ENCODE data around the gene PNPLA7. TPM values are rescaled to one million over a fixed set of nuclear protein-coding genes. Genes with fewer than 3 reads are reported as not detected.

Gene PNPLA7
- total RNA-seq, 4 donors from 2014 or later: 13.0 to 34.3 (median 29.2) TPM

DNA sequence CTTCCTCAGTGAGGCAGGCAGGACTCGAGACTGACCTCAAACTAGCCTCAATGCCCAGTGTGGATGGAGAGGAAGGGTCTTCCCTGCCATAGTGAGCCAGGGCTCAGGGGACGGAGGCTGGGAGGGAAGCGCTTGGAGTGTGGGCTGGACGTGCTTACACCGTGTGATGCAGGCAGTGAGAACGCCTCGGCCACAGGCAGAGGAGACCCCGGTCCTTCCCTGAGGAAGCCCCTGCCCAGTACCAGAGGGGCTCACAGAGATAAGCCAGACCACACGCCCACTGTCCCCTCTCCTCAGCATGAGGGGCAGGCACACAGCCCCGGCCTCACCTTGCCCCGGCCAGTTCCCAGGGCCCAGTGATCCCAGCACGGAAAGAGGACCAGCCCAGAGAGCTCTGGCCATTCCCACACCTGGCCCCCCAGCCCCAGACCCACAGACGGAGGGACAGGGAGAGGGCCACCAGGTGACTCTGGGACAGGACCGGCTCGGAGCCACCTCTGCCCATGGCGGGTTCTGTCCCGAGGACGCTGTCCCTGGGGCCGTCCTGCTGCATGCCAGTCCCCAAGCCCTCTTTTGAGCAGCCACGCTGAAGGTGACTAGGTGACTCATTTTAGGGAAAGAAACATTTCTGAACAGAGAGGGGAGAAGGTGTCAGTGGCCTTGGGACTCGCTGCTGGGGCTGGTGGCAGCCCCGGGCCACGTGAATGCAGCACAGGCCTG lies 85.0 kb downstream of the PNPLA7 start:
- TF ChIP-seq, protein P1, sequence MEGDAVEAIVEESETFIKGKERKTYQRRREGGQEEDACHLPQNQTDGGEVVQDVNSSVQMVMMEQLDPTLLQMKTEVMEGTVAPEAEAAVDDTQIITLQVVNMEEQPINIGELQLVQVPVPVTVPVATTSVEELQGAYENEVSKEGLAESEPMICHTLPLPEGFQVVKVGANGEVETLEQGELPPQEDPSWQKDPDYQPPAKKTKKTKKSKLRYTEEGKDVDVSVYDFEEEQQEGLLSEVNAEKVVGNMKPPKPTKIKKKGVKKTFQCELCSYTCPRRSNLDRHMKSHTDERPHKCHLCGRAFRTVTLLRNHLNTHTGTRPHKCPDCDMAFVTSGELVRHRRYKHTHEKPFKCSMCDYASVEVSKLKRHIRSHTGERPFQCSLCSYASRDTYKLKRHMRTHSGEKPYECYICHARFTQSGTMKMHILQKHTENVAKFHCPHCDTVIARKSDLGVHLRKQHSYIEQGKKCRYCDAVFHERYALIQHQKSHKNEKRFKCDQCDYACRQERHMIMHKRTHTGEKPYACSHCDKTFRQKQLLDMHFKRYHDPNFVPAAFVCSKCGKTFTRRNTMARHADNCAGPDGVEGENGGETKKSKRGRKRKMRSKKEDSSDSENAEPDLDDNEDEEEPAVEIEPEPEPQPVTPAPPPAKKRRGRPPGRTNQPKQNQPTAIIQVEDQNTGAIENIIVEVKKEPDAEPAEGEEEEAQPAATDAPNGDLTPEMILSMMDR (IDR thresholded peaks at IDR 0.05; ENCODE audit: low read depth): no peak

DNA sequence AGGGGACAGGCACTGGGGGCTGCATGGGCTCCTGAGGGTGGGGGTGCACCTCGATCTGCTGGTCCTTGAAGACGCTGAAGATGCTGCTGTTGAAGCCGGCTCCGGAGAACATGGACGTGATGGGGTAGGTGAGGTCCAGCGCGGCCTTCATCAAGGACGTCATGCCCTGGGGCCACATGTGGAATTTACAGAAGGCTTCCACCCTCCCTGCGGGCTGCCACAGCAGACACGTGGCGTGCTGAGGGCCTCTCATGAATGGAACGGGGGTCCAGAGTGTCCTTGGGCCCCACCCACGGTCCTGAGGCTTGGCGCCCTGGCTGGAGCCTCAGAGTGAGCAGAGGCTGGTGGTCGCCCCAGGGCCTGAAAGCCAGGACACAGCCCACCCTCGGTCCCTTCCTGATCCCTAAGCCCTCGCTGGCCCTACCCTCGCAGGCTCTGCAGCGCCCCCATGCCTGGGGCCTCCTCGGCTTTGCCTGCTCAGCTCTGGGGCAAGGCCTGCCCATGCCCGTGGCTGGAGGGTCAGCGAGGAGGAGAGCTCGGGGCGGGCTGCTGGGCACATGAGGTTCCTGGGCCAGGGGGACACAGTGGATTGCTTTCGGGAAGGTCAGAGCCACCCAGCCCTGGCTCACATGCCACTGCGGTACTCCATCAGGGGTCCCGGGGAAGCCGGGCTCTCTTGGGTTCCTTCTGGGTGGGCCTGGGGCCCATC lies 85.8 kb downstream of the PNPLA7 start:
- TF ChIP-seq, protein P1 (IDR thresholded peaks at IDR 0.05; ENCODE audit: low read depth): no peak

DNA sequence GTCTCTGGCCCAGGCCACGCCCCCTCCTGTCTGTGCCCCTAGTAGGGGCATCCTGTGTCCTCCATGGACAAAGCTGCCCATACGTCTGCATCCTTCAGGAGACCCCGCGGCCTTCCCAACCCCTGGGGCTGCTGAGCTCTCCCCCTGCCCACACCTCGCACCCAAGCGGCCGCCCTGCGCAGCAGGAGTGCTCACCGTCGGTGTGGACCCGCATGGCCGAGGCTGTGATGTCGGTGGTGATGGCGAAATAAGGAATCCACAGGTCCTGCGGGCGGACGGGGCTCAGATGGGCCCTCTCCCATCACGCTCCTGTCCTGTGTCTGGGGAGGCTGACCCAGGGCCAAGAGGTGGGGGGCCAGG lies 86.3 kb downstream of the PNPLA7 start:
- TF ChIP-seq, protein P1 (IDR thresholded peaks at IDR 0.05; ENCODE audit: low read depth): no peak

DNA sequence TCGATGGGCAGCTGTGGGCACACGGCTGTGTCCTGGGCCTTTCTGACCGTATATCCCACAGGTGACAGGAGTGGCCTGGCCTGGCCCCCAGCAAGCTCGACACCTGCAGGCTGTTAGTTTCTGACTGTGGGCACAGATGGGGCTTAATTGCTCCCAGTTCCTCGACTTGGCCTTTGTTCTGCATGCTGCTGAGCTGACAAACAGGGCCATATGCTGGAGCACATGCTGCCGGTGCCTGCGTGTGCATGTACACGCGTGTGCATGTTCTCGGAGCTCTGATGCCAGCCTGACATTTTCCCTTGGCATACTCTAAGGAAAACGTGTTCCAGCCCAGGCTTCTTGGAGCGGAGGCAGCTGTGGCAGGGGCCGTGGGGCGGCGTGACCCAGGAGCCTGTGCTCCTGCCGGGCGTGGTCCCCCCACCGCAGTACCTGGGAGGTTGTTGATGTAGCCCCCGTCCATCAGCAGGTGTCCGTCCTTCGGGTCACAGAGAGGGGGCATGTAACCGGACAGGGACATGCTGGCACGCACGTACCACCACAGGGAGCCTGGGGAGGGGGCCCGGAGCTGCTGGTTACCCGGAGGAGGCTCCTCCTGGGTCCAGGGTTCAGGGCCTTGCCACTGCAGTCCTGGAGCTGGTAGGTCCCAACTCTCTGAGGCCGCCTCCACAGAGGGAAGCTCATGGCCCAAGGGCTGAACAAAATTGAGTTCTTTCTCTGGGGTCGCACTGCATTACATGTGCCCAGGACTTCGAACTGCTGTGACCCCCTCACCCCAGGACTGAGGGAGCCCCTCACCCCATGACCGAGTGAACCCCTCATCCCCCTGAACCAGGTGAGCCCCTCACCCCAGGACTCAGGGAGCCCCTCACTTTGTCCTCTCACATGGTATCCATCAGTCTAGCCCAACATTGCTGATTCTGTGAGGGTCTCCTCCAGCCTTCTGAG lies 86.9 kb downstream of the PNPLA7 start:
- TF ChIP-seq, protein P1 (IDR thresholded peaks at IDR 0.05; ENCODE audit: low read depth): no peak

DNA sequence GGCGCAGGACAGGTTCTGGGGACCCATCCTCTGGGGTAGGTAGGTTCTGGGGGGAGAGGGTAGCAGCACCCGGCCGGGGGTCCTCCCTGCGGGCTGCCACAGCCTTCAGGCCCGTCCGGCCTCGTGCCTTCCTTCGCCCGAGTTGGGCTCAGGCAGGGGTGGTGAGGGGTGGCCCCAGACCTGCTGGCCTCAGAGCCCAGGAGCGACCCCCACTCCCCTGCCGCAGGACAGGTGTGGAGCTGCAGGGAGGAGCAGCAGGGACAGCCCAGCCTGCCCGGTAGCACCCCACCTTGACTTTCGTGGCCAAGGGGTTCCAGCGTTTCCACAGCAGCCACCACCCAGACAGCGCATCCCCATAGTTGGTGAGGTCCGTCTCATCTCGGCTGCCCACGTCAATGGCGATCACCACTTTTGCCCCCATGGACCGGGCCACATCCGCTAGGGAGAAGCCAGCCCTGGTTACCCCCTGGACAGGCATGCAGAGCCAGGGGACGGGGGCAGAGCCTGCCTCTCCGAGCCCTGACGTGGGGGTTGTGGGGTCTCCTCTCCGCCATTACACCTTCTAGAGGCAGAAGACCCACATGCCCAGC lies 87.7 kb downstream of the PNPLA7 start:
- TF ChIP-seq, protein P1 (IDR thresholded peaks at IDR 0.05; ENCODE audit: low read depth): no peak

DNA sequence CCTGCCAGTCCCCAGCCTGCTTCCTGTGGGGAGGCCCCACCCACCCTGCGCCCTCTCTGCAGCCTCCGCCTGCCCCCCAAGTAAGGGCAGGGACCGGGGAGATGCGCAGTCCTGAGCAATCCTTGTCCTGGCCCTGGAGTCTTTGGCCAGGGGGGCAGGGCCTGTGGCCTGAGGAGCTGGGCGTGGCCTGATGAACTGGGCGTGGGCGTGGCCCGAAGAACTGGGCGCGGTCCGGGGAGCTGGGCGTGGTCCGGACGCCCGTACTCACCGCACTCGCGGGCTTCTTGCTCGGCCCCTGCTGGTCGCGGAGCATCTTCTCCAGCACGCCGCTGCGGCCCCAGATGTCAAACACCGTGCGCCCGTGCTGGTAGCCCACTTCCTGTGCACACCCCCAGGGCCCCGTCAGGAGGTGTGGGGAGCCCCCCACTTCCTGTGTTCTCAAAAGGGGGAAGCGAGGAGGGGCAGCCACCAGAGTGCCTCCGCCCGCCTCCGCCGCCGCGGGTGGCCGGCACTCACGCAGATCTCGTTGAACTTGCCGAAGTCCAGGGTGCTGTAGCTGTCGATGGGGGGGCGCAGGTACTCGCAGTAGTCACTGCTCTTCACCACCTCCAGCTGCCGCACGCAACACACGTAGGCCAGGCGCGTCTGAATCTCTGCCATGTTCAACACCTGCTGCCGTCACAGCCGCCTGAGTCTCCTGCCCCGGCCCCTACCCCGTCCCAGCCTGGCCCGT lies 88.4 kb downstream of the PNPLA7 start:
- TF ChIP-seq, protein P1 (IDR thresholded peaks at IDR 0.05; ENCODE audit: low read depth): no peak
